Kidney epithelial cell (primary cell): ENCODE results near the gene HUWE1. TPM values are rescaled to one million over a fixed set of nuclear protein-coding genes. Genes with fewer than 3 reads are reported as not detected.

ENCODE experiments used
- DNase-seq: peaks from one replicate; pipeline ENCODE4 v3.0.0-alpha.2; 2010; ENCODE audit warnings: low read depth
- H3K27me3 ChIP-seq: 2 replicates; pipeline ENCODE4 v1.6.0; 2011; ENCODE audit warnings: low read length; ENCODE audit not compliant: control insufficient read depth, insufficient read depth
- H3K36me3 ChIP-seq: 2 replicates; pipeline ENCODE4 v1.5.1; 2011; ENCODE audit warnings: low read length; ENCODE audit not compliant: control insufficient read depth, insufficient read depth
- H3K4me3 ChIP-seq: 2 replicates; pipeline ENCODE4 v1.5.1; 2011; ENCODE audit warnings: low read depth, mild to moderate bottlenecking, control low read depth, low read length
- CTCF ChIP-seq: IDR thresholded peaks from 2 replicates; pipeline ENCODE4 v1.5.1; 2011; ENCODE audit warnings: mild to moderate bottlenecking, moderate library complexity, low read length, control low read depth, inconsistent platforms; ENCODE audit not compliant: insufficient read depth, poor library complexity, severe bottlenecking
- total RNA-seq: library from RNA; depleted of rRNA; stranded (reverse); fragments of >200 nt; gene quantifications from 2 replicates; pipeline ENCODE4 v1.2.3, GENCODE V29; 2015

Gene HUWE1
- total RNA-seq, 1 donor from 2014 or later = 121 TPM

DNA sequence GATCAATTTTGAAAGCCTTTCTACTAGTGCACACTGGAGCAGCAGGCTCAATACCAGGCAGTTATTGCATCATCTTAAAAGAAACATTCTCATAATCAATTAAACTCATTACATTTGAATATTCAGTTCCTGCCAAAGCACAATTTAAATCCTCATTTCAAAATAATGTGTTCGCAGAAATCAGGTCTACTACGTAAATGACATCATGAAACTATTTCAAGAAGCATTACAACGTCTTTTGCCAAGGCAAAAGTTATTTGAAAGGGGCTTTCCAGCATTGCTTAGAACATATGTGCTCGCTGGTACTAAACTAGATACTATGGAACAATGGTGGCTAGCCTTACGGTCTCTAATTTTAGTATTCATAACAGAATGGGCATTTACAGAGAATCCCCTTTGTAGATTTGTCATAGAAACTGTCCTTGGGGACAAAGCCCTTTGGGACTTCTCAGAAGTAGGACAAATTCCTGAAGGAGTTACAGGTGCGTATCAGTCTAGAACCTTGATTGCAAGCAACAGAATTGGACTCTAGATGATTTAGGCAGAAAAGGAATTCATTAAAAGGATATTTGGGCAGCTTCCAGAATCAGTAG, 27.6 kb upstream of the HUWE1 start:
- TF ChIP-seq CTCF = no peak
- no peak for DNase-seq
- Histone ChIP-seq H3K4me3 (no peak overlapping the region), H3K27me3 (no peaks in the 10 kb centered on the region), H3K36me3 (no peaks in the 10 kb centered on the region)

DNA sequence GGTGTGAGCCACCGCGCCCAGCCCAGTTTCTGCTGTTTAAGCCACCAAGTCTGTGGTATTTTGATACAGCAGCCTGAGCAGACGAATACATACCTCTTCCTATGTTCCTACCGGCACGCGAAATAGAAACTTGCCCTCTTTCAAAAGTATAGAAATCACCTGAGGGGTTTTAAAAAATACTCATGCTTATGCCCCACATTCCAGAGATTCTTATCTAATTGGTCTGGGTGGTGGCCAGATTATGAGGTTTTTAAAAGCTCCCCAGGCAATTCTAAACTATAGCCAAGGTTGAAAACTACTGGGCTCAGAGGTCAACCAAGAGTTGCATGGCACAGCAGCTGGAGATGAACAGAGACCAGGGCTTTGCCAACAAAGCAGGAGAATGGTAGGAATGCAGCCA, 24.9 kb upstream of the HUWE1 start:
- Histone ChIP-seq H3K36me3 (no peaks in the 10 kb centered on the region), H3K27me3 (no peaks in the 10 kb centered on the region), H3K4me3 (no peak overlapping the region)
- TF ChIP-seq CTCF = no peak
- no peak for DNase-seq

- no peak for DNase-seq
- no peak overlapping the region for H3K4me3 ChIP-seq
- H3K36me3 ChIP-seq = no peaks in the 10 kb centered on the region
- H3K27me3 ChIP-seq = no peaks in the 10 kb centered on the region
- no peak for TF ChIP-seq CTCF
These were observed 18.3 kb upstream of the HUWE1 start for GRCh38 chrX:53704854-53705253.

GRCh38 chrX:53704294-53704693, 17.8 kb upstream of the HUWE1 start:
- H3K27me3 ChIP-seq = no peaks in the 10 kb centered on the region
- H3K4me3 ChIP-seq = no peak overlapping the region
- no peak for DNase-seq
- H3K36me3 ChIP-seq = no peaks in the 10 kb centered on the region
- no peak for TF ChIP-seq CTCF

DNA sequence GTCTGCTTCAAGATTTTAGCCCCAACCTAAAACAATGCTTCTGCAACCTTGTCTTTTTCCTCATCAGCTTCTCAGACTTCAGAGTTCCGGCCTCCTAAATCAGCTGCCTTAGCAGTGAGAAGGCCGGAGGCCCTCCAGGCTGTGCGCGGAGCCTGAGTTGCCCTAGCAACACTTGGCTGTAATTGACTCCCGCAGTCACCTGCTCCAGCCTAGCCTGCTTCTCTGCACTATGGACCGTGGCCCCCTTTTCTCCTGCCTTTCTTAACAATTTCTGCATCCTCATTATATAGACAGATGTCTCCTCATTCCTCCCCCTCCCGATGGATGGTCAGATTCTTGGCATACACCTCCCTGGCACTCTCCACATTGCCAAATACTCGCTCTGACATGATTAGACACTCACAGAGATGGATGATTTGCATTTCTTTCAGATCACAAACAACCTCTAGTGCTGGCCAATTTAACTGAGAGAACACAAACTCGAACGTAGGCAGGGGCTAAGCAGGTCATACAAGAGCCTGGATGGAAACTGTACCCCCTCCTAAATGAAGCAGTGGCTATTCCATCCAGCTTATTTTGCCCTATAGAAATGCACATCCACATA, 9.5 kb upstream of the HUWE1 start:
- H3K4me3 ChIP-seq = no peak overlapping the region
- H3K27me3 ChIP-seq = no peaks in the 10 kb centered on the region
- DNase-seq = no peak
- no peak for TF ChIP-seq CTCF
- H3K36me3 ChIP-seq = no peaks in the 10 kb centered on the region

DNA sequence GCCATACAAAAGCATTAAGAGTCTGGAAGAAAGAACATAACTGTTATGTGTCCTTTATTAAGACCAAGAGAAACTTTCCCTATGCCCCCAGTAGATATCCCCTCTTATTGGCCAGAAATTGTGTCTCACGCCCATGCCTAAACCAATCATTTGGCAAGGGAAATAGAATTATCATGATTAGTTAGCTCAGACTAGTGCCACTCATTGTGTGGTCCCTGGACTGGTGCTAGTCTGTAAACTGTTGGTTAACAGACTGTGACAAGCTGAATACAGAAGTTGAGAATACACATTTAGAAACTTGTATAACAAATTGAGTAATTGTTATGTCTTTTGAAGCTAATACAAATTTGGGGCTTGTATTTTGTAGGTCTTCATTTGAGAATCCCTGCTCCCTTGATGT, 8.1 kb upstream of the HUWE1 start:
- no peak for DNase-seq
- Histone ChIP-seq H3K27me3 (no peaks in the 10 kb centered on the region), H3K36me3 (no peaks in the 10 kb centered on the region), H3K4me3 (no peak overlapping the region)
- TF ChIP-seq CTCF = no peak
